ENCODE data around the gene THOC5. TPM values are rescaled to one million over a fixed set of nuclear protein-coding genes. Genes with fewer than 3 reads are reported as not detected.

Gene THOC5
- total and polyA plus RNA-seq, 2 experiments from 2014 or later, result 24.6 to 53.4 TPM

- no peaks in the 10 kb centered on the region for H3K4me1 ChIP-seq (ENCODE audit: insufficient read depth)
- H2AFZ ChIP-seq, result no peak overlapping the region
- no peaks in the 10 kb centered on the region for H3F3A ChIP-seq (replicated peaks; ENCODE audit: low read depth)
- no peak overlapping the region for H3K4me3 ChIP-seq
- Mint-ChIP-seq H3K4me1 (no peaks in the 10 kb centered on the region), H3K27ac (no peak overlapping the region), H3K36me3 (ENCODE audit: low read depth) (peaks cover 79% of the 10 kb centered on the region), H3K9me3 (no peaks in the 10 kb centered on the region), H3K27me3 (ENCODE audit: insufficient read depth, low read depth, poor library complexity) (peaks cover 4% of the 10 kb centered on the region), H3K4me3 (no peak overlapping the region)
- H3K9me2 ChIP-seq (ENCODE audit: insufficient read depth), result no peaks in the 10 kb centered on the region
- H3K36me3 ChIP-seq (ENCODE audit: insufficient read depth), result peaks cover 48% of the 10 kb centered on the region
- TF ChIP-seq CREB1 (CRISPR knock-in tag; IDR thresholded peaks at IDR 0.05; ENCODE audit: low read depth) (no peak), EZH2 (IDR thresholded peaks at IDR 0.05; ENCODE audit: low read depth, unreplicated experiment) (no peak), JUNB (IDR thresholded peaks at IDR 0.05; ENCODE audit: unreplicated experiment) (no peak), REST (IDR thresholded peaks at IDR 0.05; ENCODE audit: unreplicated experiment) (no peak), EZH2phosphoT487 (IDR thresholded peaks at IDR 0.05; ENCODE audit: unreplicated experiment) (no peak), STAT1 (IDR thresholded peaks at IDR 0.05; ENCODE audit: unreplicated experiment) (no peak), ZNF331 (CRISPR knock-in tag; IDR thresholded peaks at IDR 0.05; ENCODE audit: low read depth) (no peak)
- TF ChIP-seq, protein P1, sequence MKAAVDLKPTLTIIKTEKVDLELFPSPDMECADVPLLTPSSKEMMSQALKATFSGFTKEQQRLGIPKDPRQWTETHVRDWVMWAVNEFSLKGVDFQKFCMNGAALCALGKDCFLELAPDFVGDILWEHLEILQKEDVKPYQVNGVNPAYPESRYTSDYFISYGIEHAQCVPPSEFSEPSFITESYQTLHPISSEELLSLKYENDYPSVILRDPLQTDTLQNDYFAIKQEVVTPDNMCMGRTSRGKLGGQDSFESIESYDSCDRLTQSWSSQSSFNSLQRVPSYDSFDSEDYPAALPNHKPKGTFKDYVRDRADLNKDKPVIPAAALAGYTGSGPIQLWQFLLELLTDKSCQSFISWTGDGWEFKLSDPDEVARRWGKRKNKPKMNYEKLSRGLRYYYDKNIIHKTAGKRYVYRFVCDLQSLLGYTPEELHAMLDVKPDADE (IDR thresholded peaks at IDR 0.05), result no peak
- ATAC-seq, result no peak
- no peak for DNase-seq (ENCODE audit: low spot score)
- no peaks in the 10 kb centered on the region for H3K79me2 ChIP-seq (replicated peaks; ENCODE audit: insufficient read depth)
- peaks cover 3% of the 10 kb centered on the region for H4K20me1 ChIP-seq (replicated peaks; ENCODE audit: insufficient read depth)
- H3K4me2 ChIP-seq, result no peak overlapping the region
- H3K27me3 ChIP-seq (ENCODE audit: insufficient read depth), result no peaks in the 10 kb centered on the region
- H3K27ac ChIP-seq (ENCODE audit: low read depth), result no peak overlapping the region
Measured at GRCh38 chr22:29530716-29531115, 22.8 kb downstream of the THOC5 start.

- no peaks in the 10 kb centered on the region for H3K4me1 Mint-ChIP-seq
- DNase-seq (ENCODE audit: low spot score), result no peak
- H3K27me3 ChIP-seq (ENCODE audit: insufficient read depth), result no peaks in the 10 kb centered on the region
- no peaks in the 10 kb centered on the region for H3K79me2 ChIP-seq (replicated peaks; ENCODE audit: insufficient read depth)
- no peaks in the 10 kb centered on the region for H3K4me1 ChIP-seq (ENCODE audit: insufficient read depth)
- peaks cover 77% of the 10 kb centered on the region for H3K36me3 Mint-ChIP-seq (ENCODE audit: low read depth)
- peaks cover 7% of the 10 kb centered on the region for H3K27me3 Mint-ChIP-seq (ENCODE audit: insufficient read depth, low read depth, poor library complexity)
- ATAC-seq, result no peak
- H3F3A ChIP-seq (replicated peaks; ENCODE audit: low read depth), result no peaks in the 10 kb centered on the region
- H3K4me3 ChIP-seq, result no peak overlapping the region
- peaks cover 3% of the 10 kb centered on the region for H4K20me1 ChIP-seq (replicated peaks; ENCODE audit: insufficient read depth)
- no peaks in the 10 kb centered on the region for H3K9me3 Mint-ChIP-seq
- H3K27ac ChIP-seq (ENCODE audit: low read depth), result no peak overlapping the region
- H3K9me2 ChIP-seq (ENCODE audit: insufficient read depth), result no peaks in the 10 kb centered on the region
- H2AFZ ChIP-seq, result no peak overlapping the region
- peaks cover 40% of the 10 kb centered on the region for H3K36me3 ChIP-seq (ENCODE audit: insufficient read depth)
- H3K4me3 Mint-ChIP-seq, result no peak overlapping the region
- H3K4me2 ChIP-seq, result no peak overlapping the region
- no peak overlapping the region for H3K27ac Mint-ChIP-seq
- TF ChIP-seq POLR2AphosphoS5 (IDR thresholded peaks at IDR 0.05; ENCODE audit: low read depth), result no peak
- TF ChIP-seq ZNF114 (CRISPR knock-in tag; IDR thresholded peaks at IDR 0.05), result no peak
- TF ChIP-seq, protein P1 (IDR thresholded peaks at IDR 0.05), result no peak
- no peak for TF ChIP-seq CREB1 (CRISPR knock-in tag; IDR thresholded peaks at IDR 0.05; ENCODE audit: low read depth)
- TF ChIP-seq, protein P2, sequence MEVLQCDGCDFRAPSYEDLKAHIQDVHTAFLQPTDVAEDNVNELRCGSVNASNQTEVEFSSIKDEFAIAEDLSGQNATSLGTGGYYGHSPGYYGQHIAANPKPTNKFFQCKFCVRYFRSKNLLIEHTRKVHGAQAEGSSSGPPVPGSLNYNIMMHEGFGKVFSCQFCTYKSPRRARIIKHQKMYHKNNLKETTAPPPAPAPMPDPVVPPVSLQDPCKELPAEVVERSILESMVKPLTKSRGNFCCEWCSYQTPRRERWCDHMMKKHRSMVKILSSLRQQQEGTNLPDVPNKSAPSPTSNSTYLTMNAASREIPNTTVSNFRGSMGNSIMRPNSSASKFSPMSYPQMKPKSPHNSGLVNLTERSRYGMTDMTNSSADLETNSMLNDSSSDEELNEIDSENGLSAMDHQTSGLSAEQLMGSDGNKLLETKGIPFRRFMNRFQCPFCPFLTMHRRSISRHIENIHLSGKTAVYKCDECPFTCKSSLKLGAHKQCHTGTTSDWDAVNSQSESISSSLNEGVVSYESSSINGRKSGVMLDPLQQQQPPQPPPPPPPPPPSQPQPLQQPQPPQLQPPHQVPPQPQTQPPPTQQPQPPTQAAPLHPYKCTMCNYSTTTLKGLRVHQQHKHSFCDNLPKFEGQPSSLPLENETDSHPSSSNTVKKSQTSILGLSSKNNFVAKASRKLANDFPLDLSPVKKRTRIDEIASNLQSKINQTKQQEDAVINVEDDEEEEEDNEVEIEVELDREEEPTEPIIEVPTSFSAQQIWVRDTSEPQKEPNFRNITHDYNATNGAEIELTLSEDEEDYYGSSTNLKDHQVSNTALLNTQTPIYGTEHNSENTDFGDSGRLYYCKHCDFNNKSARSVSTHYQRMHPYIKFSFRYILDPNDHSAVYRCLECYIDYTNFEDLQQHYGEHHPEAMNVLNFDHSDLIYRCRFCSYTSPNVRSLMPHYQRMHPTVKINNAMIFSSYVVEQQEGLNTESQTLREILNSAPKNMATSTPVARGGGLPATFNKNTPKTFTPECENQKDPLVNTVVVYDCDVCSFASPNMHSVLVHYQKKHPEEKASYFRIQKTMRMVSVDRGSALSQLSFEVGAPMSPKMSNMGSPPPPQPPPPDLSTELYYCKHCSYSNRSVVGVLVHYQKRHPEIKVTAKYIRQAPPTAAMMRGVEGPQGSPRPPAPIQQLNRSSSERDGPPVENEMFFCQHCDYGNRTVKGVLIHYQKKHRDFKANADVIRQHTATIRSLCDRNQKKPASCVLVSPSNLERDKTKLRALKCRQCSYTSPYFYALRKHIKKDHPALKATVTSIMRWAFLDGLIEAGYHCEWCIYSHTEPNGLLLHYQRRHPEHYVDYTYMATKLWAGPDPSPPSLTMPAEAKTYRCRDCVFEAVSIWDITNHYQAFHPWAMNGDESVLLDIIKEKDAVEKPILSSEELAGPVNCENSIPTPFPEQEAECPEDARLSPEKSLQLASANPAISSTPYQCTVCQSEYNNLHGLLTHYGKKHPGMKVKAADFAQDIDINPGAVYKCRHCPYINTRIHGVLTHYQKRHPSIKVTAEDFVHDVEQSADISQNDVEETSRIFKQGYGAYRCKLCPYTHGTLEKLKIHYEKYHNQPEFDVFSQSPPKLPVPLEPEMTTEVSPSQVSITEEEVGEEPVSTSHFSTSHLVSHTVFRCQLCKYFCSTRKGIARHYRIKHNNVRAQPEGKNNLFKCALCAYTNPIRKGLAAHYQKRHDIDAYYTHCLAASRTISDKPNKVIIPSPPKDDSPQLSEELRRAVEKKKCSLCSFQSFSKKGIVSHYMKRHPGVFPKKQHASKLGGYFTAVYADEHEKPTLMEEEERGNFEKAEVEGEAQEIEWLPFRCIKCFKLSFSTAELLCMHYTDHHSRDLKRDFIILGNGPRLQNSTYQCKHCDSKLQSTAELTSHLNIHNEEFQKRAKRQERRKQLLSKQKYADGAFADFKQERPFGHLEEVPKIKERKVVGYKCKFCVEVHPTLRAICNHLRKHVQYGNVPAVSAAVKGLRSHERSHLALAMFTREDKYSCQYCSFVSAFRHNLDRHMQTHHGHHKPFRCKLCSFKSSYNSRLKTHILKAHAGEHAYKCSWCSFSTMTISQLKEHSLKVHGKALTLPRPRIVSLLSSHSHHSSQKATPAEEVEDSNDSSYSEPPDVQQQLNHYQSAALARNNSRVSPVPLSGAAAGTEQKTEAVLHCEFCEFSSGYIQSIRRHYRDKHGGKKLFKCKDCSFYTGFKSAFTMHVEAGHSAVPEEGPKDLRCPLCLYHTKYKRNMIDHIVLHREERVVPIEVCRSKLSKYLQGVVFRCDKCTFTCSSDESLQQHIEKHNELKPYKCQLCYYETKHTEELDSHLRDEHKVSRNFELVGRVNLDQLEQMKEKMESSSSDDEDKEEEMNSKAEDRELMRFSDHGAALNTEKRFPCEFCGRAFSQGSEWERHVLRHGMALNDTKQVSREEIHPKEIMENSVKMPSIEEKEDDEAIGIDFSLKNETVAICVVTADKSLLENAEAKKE (CRISPR knock-in tag; IDR thresholded peaks at IDR 0.05), result no peak
Measured at GRCh38 chr22:29528144-29528543, 25.4 kb downstream of the THOC5 start.
